ENCODE results near the gene INPPL1.

- TF ChIP-seq POLR2A (IDR thresholded peaks at IDR 0.05; ENCODE audit: low read depth, low read length) (no peak), EZH2 (IDR thresholded peaks at IDR 0.05; ENCODE audit: borderline replicate concordance, low read depth, low read length, severe bottlenecking) (no peak), MYC (IDR thresholded peaks at IDR 0.05; ENCODE audit: low read depth, low read length) (no peak), POLR2AphosphoS5 (IDR thresholded peaks at IDR 0.05; ENCODE audit: insufficient read depth, low read depth, low read length) (no peak)
- TF ChIP-seq, protein P1, sequence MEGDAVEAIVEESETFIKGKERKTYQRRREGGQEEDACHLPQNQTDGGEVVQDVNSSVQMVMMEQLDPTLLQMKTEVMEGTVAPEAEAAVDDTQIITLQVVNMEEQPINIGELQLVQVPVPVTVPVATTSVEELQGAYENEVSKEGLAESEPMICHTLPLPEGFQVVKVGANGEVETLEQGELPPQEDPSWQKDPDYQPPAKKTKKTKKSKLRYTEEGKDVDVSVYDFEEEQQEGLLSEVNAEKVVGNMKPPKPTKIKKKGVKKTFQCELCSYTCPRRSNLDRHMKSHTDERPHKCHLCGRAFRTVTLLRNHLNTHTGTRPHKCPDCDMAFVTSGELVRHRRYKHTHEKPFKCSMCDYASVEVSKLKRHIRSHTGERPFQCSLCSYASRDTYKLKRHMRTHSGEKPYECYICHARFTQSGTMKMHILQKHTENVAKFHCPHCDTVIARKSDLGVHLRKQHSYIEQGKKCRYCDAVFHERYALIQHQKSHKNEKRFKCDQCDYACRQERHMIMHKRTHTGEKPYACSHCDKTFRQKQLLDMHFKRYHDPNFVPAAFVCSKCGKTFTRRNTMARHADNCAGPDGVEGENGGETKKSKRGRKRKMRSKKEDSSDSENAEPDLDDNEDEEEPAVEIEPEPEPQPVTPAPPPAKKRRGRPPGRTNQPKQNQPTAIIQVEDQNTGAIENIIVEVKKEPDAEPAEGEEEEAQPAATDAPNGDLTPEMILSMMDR (IDR thresholded peaks at IDR 0.05; ENCODE audit: extremely low read depth in 1 of 2, insufficient read depth in 1 of 2, low read depth in 1 of 2, low read length in 2 of 2), result no peak
Observed at GRCh38 chr11:72216638-72217037, 7.9 kb upstream of the INPPL1 start, which contains the start of gene FOLR2.

All from endothelial cell of umbilical vein (primary cell).